Stimulated activated CD8-positive, alpha-beta memory T cell treated with anti-CD3 and anti-CD28 coated beads, Interleukin-15, amount 100 ng/mL, for 24 hours (primary cell): ENCODE results near the gene FAM24A.
A peak's percentile ranks its signal among the peaks of the same experiment; 100 is the strongest.

Experiments used
- DNase-seq: peaks from one replicate; pipeline ENCODE4 v3.0.0-alpha.2; 2020; ENCODE audit warnings: low read depth

Gene FAM24A

DNA sequence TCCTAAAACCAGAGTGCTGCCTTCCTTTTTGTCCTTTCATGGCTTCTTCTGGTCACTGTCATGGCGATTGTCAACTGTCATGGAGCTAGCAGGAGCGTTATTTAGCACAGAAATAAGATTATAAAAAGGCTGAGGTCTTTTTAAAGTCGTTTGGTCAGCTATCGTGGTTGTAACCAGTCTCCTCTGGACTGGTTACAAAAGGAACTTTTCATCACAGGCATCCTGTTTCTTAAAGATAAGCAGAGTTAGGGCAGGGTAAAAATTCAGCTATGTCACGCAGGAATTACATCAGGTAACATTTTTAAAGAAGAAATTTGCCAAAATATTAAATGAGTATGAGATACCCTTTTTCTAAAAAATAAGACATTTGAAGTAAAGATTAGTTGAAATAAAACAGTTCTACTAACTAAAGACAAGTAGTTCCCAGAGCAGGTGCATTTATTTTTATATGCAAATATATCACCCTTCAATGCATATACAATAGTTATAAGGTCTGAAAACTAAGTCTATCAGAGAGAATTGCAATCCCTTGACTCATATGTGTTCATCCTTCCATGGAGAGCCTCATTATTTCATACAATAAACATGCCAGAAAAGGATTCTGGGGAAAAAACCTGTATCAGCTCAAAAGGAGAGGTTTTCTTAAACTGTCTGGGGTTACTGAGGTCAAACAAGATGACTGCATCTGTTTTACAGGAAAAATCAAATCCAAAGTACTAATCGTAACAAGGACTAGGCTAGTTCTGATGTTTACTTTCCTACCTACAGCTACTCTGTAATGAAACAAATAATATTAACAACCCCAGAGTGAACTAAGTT is 20.9 kb downstream of the FAM24A start:
- DNase-seq = no peak

- no peak for DNase-seq
Measured at GRCh38 chr10:122939133-122939855, 28.9 kb downstream of the FAM24A start.

DNA sequence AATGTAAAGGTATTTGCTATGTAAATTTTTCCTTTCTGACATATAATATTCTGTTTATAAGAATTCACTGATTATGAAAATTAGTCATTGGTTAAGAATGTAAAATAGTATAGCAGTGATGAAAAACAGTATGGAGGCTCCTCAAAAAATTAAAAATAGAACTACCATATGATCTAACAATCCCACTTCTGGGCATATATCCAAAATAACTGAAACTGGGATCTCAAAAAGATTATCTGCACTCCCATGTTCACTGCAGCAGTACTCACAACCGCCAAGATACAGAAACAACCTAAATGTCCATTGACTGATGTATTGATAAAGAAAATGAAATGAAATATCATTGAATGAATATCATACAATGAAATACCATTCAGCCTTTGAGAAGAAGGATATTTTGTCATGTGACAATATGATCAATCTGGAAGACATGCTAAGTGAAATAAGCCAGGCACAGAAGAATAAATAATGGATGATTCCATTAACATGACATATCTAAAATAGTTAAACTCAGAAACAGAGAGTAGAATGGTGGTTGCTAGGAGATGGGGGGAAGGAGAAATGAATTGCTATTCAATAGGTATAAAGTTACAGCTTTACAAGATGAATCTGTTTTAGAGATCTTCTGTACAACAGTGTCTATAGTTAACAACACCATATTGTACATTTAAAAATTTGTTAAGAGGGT is 29.6 kb downstream of the FAM24A start:
- DNase-seq = no peak

DNA sequence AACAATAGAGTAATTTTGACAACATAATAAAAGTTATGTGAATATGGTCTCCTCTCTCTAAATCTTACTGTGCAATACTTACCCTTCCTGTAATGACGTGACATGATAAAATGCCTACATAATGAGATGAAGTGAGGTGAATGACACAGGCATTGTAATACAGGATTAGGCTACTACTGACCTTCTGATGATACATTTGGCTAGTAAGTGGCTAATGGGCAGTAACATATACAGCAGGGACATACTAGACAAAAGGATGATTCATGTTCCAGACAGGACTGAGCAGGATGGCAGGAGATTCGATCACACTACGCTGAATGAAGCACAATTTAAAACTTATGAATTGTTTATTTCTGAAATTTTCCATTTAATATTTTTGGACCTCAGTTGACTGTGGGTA is 38.9 kb downstream of the FAM24A start:
- DNase-seq = no peak

GRCh38 chr10:122953902-122954730 is 43.7 kb downstream of the FAM24A start, which contains the start of gene C10orf88:
C10orf88 (minus strand) TSS chr10:122954227; CDS start chr10:122954178, 49 bp downstream.
- peak; percentile 93 for DNase-seq

- DNase-seq = no peak
Measured at GRCh38 chr10:122954731-122955050, 44.3 kb downstream of the FAM24A start.

GRCh38 chr10:122955892-122956291 is 45.5 kb downstream of the FAM24A start:
- no peak for DNase-seq

- DNase-seq = no peak
Measured at GRCh38 chr10:122957474-122957873, 47.1 kb downstream of the FAM24A start.

DNA sequence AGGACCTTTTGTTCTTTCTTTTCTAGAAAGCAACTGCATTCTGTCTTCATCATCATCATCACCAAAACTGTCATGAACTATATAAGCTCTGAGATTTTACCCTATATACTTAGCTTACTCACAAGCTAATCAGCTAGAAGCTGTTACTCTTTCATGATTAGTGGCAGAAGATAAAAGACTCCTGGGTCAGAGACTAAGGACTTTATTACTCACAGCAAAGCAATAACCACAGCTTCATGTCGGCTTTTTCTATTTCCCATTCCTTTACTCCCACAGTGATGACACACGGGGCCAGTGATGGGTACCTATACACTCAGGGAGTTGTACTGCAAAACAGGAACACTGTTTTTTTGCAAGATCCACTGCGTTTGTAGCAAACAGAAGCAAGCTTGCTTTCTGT is 52.0 kb downstream of the FAM24A start:
- DNase-seq = no peak
